ENCODE results near the gene PTTG1IP2. TPM values are rescaled to one million over a fixed set of nuclear protein-coding genes. Genes with fewer than 3 reads are reported as not detected.
A peak's percentile ranks its signal among the peaks of the same experiment; 100 is the strongest.

PTTG1IP2 gene
- polyA plus RNA-seq, 1 experiment, result not detected

DNA sequence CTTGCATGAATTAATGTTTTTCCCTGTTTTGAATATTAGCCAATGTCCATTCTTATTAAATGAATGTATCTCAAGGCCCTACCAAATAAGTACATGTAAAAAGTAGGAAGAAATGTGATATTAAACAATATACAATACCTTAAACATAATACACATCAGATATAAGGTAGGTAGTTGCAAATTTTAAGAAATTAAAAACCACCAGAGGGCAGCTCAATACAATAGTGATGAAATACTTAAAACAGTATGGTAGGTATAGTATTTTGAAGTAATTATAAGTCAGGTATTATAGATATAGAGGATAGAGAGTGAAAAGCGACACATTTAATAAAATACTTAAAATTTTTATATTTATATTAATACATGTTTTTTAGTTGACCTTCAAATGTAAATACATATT, 83.1 kb downstream of the PTTG1IP2 start:
- Histone ChIP-seq H3K4me3 (ENCODE audit: low read depth, low read length) (no peak overlapping the region), H3K9me3 (ENCODE audit: control insufficient read depth, insufficient read depth, low read length) (no peaks in the 10 kb centered on the region), H3K27ac (ENCODE audit: low read depth, low read length) (no peak overlapping the region), H3K27me3 (ENCODE audit: control insufficient read depth, insufficient read depth, low read length) (no peaks in the 10 kb centered on the region)
- TF ChIP-seq, protein P1, sequence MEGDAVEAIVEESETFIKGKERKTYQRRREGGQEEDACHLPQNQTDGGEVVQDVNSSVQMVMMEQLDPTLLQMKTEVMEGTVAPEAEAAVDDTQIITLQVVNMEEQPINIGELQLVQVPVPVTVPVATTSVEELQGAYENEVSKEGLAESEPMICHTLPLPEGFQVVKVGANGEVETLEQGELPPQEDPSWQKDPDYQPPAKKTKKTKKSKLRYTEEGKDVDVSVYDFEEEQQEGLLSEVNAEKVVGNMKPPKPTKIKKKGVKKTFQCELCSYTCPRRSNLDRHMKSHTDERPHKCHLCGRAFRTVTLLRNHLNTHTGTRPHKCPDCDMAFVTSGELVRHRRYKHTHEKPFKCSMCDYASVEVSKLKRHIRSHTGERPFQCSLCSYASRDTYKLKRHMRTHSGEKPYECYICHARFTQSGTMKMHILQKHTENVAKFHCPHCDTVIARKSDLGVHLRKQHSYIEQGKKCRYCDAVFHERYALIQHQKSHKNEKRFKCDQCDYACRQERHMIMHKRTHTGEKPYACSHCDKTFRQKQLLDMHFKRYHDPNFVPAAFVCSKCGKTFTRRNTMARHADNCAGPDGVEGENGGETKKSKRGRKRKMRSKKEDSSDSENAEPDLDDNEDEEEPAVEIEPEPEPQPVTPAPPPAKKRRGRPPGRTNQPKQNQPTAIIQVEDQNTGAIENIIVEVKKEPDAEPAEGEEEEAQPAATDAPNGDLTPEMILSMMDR (IDR thresholded peaks at IDR 0.05; ENCODE audit: low read depth, low read length), result peak; percentile 34; the same call in 1 of the 2 replicates
- POLR2A ChIA-PET, result no interaction called here
- no peak for DNase-seq (ENCODE audit: low read depth, low spot score)
- CTCF ChIA-PET, result interaction anchor here (0.7 to 3.3 kb wide), 3 partner anchors 124 to 1231 kb away, joined by 3 to 12 read pairs (median 3); no protein-coding TSS in a partner anchor

DNA sequence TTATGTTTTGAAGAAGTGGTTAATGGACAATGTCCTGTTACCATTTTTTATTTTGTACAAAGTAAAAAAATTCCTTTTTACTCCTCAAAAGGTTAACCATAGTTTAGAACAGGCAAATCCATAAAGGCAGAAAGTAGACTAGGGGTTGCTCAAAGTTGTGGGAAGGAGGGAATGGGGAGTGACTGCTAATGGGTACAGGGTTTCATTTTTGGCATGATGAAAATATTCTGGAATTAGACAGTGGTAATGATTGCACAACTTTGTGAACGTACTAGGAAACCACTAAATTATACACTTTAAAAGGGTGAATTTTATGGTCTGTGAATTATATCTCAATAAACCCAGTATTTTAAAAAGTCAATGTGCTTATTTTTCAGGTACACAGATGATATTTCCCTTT, 91.3 kb downstream of the PTTG1IP2 start:
- no peak overlapping the region for H3K27ac ChIP-seq (ENCODE audit: low read depth, low read length)
- ChIA-PET POLR2A (no interaction called here), CTCF (no interaction called here)
- TF ChIP-seq, protein P1 (IDR thresholded peaks at IDR 0.05; ENCODE audit: low read depth, low read length), result no peak
- DNase-seq (ENCODE audit: low read depth, low spot score), result no peak
- no peak overlapping the region for H3K4me3 ChIP-seq (ENCODE audit: low read depth, low read length)
- H3K27me3 ChIP-seq (ENCODE audit: control insufficient read depth, insufficient read depth, low read length), result no peaks in the 10 kb centered on the region
- H3K9me3 ChIP-seq (ENCODE audit: control insufficient read depth, insufficient read depth, low read length), result no peaks in the 10 kb centered on the region

Other genes starting within 250 kb of the PTTG1IP2 start
- 2.0 and 2.4 TPM in 2 replicates for gene CFAP69, start 224.5 kb upstream of the PTTG1IP2 start, polyA plus RNA-seq (2011; rRNA removed)
- gene FAM237B, start 148.3 kb upstream of the PTTG1IP2 start, polyA plus RNA-seq (2011; rRNA removed), result not detected in 2 replicates
- 15.8 and 30.0 TPM in 2 replicates for gene GTPBP10, start 122.9 kb upstream of the PTTG1IP2 start, polyA plus RNA-seq (2011; rRNA removed)
- 41.4 and 41.6 TPM in 2 replicates for gene CLDN12, start 66.2 kb upstream of the PTTG1IP2 start, polyA plus RNA-seq (2011; rRNA removed)
- 24.6 and 28.4 TPM in 2 replicates for gene CDK14, start 126.7 kb downstream of the PTTG1IP2 start, polyA plus RNA-seq (2011; rRNA removed)

All from AG04450 (cell line).